ENCODE results near the gene ASIC1. TPM values are rescaled to one million over a fixed set of nuclear protein-coding genes. Genes with fewer than 3 reads are reported as not detected.

Gene ASIC1
- total and polyA plus RNA-seq, 2 of the 13 experiments (the other 11 are each of a cell fraction or from before 2014, with no cell fraction given), result 0.44 to 1.5 TPM

GRCh38 chr12:50055831-50056638, 1.4 kb upstream of the ASIC1 start (continued):
- TF ChIP-seq, protein P1, sequence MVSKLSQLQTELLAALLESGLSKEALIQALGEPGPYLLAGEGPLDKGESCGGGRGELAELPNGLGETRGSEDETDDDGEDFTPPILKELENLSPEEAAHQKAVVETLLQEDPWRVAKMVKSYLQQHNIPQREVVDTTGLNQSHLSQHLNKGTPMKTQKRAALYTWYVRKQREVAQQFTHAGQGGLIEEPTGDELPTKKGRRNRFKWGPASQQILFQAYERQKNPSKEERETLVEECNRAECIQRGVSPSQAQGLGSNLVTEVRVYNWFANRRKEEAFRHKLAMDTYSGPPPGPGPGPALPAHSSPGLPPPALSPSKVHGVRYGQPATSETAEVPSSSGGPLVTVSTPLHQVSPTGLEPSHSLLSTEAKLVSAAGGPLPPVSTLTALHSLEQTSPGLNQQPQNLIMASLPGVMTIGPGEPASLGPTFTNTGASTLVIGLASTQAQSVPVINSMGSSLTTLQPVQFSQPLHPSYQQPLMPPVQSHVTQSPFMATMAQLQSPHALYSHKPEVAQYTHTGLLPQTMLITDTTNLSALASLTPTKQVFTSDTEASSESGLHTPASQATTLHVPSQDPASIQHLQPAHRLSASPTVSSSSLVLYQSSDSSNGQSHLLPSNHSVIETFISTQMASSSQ (IDR thresholded peaks at IDR 0.05; ENCODE audit: low read depth), result no peak
- TF ChIP-seq, protein P1 (CRISPR knock-in tag; IDR thresholded peaks at IDR 0.05; ENCODE audit: borderline replicate concordance), result no peak
- TF ChIP-seq ZNF224 (CRISPR knock-in tag; IDR thresholded peaks at IDR 0.05), result no peak
- no peak for TF ChIP-seq CENPT (CRISPR knock-in tag; IDR thresholded peaks at IDR 0.05; ENCODE audit: low read depth)
- no peak for TF ChIP-seq ZNF550 (CRISPR knock-in tag; IDR thresholded peaks at IDR 0.05; ENCODE audit: borderline replicate concordance)
- no peak for TF ChIP-seq ZNF296 (CRISPR knock-in tag; conservative IDR thresholded peaks at IDR 0.05)
- TF ChIP-seq ZNF431 (CRISPR knock-in tag; IDR thresholded peaks at IDR 0.05; ENCODE audit: borderline replicate concordance, low read depth), result no peak
- no peak for TF ChIP-seq ZNF782 (CRISPR knock-in tag; IDR thresholded peaks at IDR 0.05; ENCODE audit: borderline replicate concordance)
- TF ChIP-seq, protein P2, sequence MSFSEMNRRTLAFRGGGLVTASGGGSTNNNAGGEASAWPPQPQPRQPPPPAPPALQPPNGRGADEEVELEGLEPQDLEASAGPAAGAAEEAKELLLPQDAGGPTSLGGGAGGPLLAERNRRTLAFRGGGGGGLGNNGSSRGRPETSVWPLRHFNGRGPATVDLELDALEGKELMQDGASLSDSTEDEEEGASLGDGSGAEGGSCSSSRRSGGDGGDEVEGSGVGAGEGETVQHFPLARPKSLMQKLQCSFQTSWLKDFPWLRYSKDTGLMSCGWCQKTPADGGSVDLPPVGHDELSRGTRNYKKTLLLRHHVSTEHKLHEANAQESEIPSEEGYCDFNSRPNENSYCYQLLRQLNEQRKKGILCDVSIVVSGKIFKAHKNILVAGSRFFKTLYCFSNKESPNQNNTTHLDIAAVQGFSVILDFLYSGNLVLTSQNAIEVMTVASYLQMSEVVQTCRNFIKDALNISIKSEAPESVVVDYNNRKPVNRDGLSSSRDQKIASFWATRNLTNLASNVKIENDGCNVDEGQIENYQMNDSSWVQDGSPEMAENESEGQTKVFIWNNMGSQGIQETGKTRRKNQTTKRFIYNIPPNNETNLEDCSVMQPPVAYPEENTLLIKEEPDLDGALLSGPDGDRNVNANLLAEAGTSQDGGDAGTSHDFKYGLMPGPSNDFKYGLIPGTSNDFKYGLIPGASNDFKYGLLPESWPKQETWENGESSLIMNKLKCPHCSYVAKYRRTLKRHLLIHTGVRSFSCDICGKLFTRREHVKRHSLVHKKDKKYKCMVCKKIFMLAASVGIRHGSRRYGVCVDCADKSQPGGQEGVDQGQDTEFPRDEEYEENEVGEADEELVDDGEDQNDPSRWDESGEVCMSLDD (CRISPR knock-in tag; IDR thresholded peaks at IDR 0.05; ENCODE audit: borderline replicate concordance), result no peak
- TF ChIP-seq ZNF468 (CRISPR knock-in tag; IDR thresholded peaks at IDR 0.05), result no peak
- no peak for TF ChIP-seq MED13 (CRISPR knock-in tag; IDR thresholded peaks at IDR 0.05)
- no peak for TF ChIP-seq ZNF598 (CRISPR knock-in tag; IDR thresholded peaks at IDR 0.05; ENCODE audit: borderline replicate concordance)
- TF ChIP-seq GPN1 (CRISPR knock-in tag; IDR thresholded peaks at IDR 0.05; ENCODE audit: borderline replicate concordance), result no peak
- TF ChIP-seq, protein P3, sequence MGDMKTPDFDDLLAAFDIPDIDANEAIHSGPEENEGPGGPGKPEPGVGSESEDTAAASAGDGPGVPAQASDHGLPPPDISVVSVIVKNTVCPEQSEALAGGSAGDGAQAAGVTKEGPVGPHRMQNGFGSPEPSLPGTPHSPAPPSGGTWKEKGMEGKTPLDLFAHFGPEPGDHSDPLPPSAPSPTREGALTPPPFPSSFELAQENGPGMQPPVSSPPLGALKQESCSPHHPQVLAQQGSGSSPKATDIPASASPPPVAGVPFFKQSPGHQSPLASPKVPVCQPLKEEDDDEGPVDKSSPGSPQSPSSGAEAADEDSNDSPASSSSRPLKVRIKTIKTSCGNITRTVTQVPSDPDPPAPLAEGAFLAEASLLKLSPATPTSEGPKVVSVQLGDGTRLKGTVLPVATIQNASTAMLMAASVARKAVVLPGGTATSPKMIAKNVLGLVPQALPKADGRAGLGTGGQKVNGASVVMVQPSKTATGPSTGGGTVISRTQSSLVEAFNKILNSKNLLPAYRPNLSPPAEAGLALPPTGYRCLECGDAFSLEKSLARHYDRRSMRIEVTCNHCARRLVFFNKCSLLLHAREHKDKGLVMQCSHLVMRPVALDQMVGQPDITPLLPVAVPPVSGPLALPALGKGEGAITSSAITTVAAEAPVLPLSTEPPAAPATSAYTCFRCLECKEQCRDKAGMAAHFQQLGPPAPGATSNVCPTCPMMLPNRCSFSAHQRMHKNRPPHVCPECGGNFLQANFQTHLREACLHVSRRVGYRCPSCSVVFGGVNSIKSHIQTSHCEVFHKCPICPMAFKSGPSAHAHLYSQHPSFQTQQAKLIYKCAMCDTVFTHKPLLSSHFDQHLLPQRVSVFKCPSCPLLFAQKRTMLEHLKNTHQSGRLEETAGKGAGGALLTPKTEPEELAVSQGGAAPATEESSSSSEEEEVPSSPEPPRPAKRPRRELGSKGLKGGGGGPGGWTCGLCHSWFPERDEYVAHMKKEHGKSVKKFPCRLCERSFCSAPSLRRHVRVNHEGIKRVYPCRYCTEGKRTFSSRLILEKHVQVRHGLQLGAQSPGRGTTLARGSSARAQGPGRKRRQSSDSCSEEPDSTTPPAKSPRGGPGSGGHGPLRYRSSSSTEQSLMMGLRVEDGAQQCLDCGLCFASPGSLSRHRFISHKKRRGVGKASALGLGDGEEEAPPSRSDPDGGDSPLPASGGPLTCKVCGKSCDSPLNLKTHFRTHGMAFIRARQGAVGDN (CRISPR knock-in tag; IDR thresholded peaks at IDR 0.05), result peak; percentile 38
- TF ChIP-seq PLSCR1 (CRISPR knock-in tag; IDR thresholded peaks at IDR 0.05; ENCODE audit: borderline replicate concordance), result no peak
- TF ChIP-seq SRF (IDR thresholded peaks at IDR 0.05; ENCODE audit: low read depth, low read length), result no peak

Data from HepG2 (cell line).